Hepatocyte (in vitro differentiated cells): ENCODE data around the gene SRRT. TPM values are rescaled to one million over a fixed set of nuclear protein-coding genes. Genes with fewer than 3 reads are reported as not detected.
"Not testable (repeated sequence)": the region's sequence is repeated elsewhere in the genome, so short reads cannot be mapped to it uniquely, and the experiment has no call there.

Source experiments
- DNase-seq: peaks from one replicate; pipeline ENCODE4 v3.0.0-alpha.2; 2016; ENCODE audit warnings: low spot score
- H2AFZ ChIP-seq: fragments of 200-600 bp; sonication (generic); 2 replicates; pipeline ENCODE4 v1.6.0; 2016; ENCODE audit warnings: antibody characterized with exemption, mild to moderate bottlenecking
- H3K27ac ChIP-seq: fragments of 200-600 bp; sonication (generic); 2 replicates; pipeline ENCODE4 v1.5.1; 2016; ENCODE audit warnings: mild to moderate bottlenecking
- H3K27me3 ChIP-seq: fragments of 200-600 bp; sonication (generic); 2 replicates; pipeline ENCODE4 v1.6.1; 2016
- H3K36me3 ChIP-seq: fragments of 200-600 bp; sonication (generic); replicated peaks from 2 replicates; pipeline ENCODE4 v1.5.1; 2016; ENCODE audit warnings: low read depth; ENCODE audit not compliant: insufficient read depth
- H3K4me1 ChIP-seq: fragments of 200-600 bp; sonication (generic); 2 replicates; pipeline ENCODE4 v1.5.1; 2016; ENCODE audit warnings: mild to moderate bottlenecking, moderate library complexity; ENCODE audit not compliant: insufficient read depth
- H3K4me2 ChIP-seq: fragments of 200-600 bp; sonication (generic); 2 replicates; pipeline ENCODE4 v1.6.0; 2016
- H3K4me3 ChIP-seq: fragments of 200-600 bp; sonication (generic); 2 replicates; pipeline ENCODE4 v1.5.1; 2016; ENCODE audit warnings: mild to moderate bottlenecking
- H3K79me2 ChIP-seq: fragments of 200-600 bp; sonication (generic); 2 replicates; pipeline ENCODE4 v1.6.0; 2017; ENCODE audit warnings: mild to moderate bottlenecking
- H3K9me2 ChIP-seq: fragments of 200-600 bp; sonication (generic); replicated peaks from 2 replicates; pipeline ENCODE4 v1.6.0; 2017; ENCODE audit warnings: mild to moderate bottlenecking; ENCODE audit not compliant: insufficient read depth
- H3K9me3 ChIP-seq: fragments of 200-600 bp; sonication (generic); 2 replicates; pipeline ENCODE4 v1.5.1; 2016; ENCODE audit warnings: low read depth, mild to moderate bottlenecking
- H4K20me1 ChIP-seq: fragments of 200-600 bp; sonication (generic); 2 replicates; pipeline ENCODE4 v1.6.0; 2016; ENCODE audit warnings: mild to moderate bottlenecking; ENCODE audit not compliant: insufficient read depth, poor library complexity, severe bottlenecking
- EZH2 ChIP-seq: fragments of 200-600 bp; sonication (generic); IDR thresholded peaks from 2 replicates; pipeline ENCODE4 v1.6.1; 2016; ENCODE audit warnings: antibody characterized with exemption, mild to moderate bottlenecking, borderline replicate concordance
- EZH2phosphoT487 ChIP-seq: fragments of 200-600 bp; sonication (generic); IDR thresholded peaks from one replicate; pipeline ENCODE4 v1.6.1; 2018; ENCODE audit warnings: antibody characterized with exemption, mild to moderate bottlenecking, low read depth, moderate library complexity; ENCODE audit not compliant: unreplicated experiment, severe bottlenecking
- WGBS: methylation state at CpG from one replicate; pipeline ENCODE4 v1.1.6; 2016; ENCODE audit warnings: low lambda C conversion rate; ENCODE audit errors: missing lambda C conversion rate; 5-methylcytosine and 5-hydroxymethylcytosine counted together
- microRNA-seq: library from miRNA; unstranded; fragments of <30 nt; microRNA quantifications from one replicate; pipeline ENCODE4, GENCODE V29; 2017
- polyA plus RNA-seq: library from polyadenylated mRNA; unstranded; fragments of >200 nt; fragmentation: Nextera tagmentation; extraction: Ambion mirVana; gene quantifications from 2 replicates; pipeline ENCODE4 v1.2.1, GENCODE V29; 2016
- small RNA-seq: library from RNA; depleted of rRNA; stranded (forward); fragments of <200 nt; gene quantifications from one replicate; pipeline ENCODE3, GENCODE V24; 2014
- total RNA-seq: library from RNA; depleted of rRNA; stranded (reverse); fragments of >200 nt; gene quantifications from 2 replicates; pipeline ENCODE4 v1.2.3, GENCODE V29; 2014
- TF ChIP-seq, protein P1 (sequence below): fragments of 200-600 bp; sonication (generic); IDR thresholded peaks from 2 replicates; pipeline ENCODE4 v1.5.1; 2016; ENCODE audit warnings: antibody characterized with exemption, mild to moderate bottlenecking; ENCODE audit not compliant: poor library complexity

SRRT gene
- total and polyA plus RNA-seq, 2 experiments from 2014 or later: 49.1 to 91.7 TPM

DNA sequence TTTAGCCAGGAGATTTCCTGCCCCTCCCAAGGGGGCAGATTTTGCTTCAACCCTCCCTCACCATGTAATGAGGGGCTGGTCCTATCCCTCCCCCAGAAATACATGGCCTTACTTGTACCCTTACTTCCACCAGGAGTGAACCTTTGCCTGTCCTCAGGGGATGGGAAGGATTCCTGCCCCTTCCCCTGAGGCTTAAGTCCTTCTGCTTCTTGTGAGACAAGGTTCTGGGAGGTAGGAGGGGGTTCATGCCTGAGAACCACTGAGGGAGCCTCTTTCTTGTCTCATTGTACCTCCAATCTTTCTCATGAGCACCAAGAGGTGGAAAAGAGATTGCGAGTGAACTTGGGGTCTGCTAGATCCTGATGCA, 54.9 kb downstream of the SRRT start:
- TF ChIP-seq EZH2 (no peak), EZH2phosphoT487 (no peak)
- TF ChIP-seq, protein P1, sequence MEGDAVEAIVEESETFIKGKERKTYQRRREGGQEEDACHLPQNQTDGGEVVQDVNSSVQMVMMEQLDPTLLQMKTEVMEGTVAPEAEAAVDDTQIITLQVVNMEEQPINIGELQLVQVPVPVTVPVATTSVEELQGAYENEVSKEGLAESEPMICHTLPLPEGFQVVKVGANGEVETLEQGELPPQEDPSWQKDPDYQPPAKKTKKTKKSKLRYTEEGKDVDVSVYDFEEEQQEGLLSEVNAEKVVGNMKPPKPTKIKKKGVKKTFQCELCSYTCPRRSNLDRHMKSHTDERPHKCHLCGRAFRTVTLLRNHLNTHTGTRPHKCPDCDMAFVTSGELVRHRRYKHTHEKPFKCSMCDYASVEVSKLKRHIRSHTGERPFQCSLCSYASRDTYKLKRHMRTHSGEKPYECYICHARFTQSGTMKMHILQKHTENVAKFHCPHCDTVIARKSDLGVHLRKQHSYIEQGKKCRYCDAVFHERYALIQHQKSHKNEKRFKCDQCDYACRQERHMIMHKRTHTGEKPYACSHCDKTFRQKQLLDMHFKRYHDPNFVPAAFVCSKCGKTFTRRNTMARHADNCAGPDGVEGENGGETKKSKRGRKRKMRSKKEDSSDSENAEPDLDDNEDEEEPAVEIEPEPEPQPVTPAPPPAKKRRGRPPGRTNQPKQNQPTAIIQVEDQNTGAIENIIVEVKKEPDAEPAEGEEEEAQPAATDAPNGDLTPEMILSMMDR: no peak
- H3K79me2 ChIP-seq: no peaks in the 10 kb centered on the region
- no peak overlapping the region for H2AFZ ChIP-seq
- peak overlapping the region; percentile 60 for H3K27ac ChIP-seq
- no peak overlapping the region for H3K4me3 ChIP-seq
- 91% methylated on average over 1 of the region's 1 CpG for WGBS
- H3K4me2 ChIP-seq: no peak overlapping the region
- H3K27me3 ChIP-seq: no peaks in the 10 kb centered on the region
- H3K4me1 ChIP-seq: peaks cover 3% of the 10 kb centered on the region
- no peaks in the 10 kb centered on the region for H3K9me2 ChIP-seq
- no peaks in the 10 kb centered on the region for H4K20me1 ChIP-seq
- H3K36me3 ChIP-seq: no peaks in the 10 kb centered on the region
- DNase-seq: no peak
- H3K9me3 ChIP-seq: no peaks in the 10 kb centered on the region

DNA sequence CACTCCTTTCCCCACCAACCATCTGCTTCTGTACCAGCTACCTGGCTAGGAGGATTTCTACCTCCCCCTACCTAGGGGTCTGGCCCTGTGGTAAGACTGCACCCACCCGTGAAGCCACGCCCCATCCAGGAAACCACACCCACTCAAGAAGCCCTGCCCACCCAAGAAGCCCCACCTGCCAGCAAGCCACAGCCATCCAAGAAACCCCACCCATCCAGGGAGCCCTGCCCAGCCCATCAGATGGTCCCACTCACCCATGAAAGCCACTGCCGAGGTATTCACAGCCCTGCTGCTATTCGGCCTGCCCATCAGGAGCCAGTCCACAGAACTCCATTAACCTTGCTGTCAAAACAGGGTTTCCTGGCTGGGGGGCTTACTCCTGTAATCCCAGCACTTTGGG, 58.8 kb downstream of the SRRT start:
- Histone ChIP-seq H3K79me2 (no peaks in the 10 kb centered on the region), H4K20me1 (no peaks in the 10 kb centered on the region), H3K36me3 (no peaks in the 10 kb centered on the region), H2AFZ (no peak overlapping the region), H3K27me3 (no peaks in the 10 kb centered on the region), H3K9me2 (no peaks in the 10 kb centered on the region), H3K27ac (no peak overlapping the region), H3K4me2 (no peak overlapping the region), H3K4me3 (no peak overlapping the region), H3K9me3 (no peaks in the 10 kb centered on the region), H3K4me1 (peaks cover 3% of the 10 kb centered on the region)
- 86% methylated on average over 4 of the region's 4 CpGs for WGBS
- TF ChIP-seq EZH2: no peak
- no peak for DNase-seq

DNA sequence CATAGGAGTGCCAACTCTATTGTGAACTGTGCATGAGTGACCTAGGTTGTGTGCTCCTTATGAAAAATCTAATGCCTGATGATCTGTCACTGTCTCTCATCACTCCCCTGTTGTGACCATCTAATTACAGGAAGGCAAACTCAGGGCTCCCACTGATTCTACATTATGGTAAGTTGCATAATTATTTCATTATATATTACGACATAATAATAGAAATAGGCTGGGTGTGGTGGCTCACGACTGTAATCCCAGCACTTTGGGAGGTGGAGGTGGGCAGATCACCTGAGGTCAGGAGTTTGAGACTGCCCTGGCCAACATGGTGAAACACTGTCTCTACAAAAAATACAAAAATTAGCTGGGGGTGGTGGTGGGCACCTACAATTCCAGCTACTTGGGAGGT, 60.5 kb downstream of the SRRT start:
- not testable (repeated sequence) for H3K79me2 ChIP-seq, H3K27ac ChIP-seq, H3K4me3 ChIP-seq, H3K36me3 ChIP-seq, H4K20me1 ChIP-seq, H3K4me1 ChIP-seq, H3K27me3 ChIP-seq, DNase-seq, H2AFZ ChIP-seq, H3K9me3 ChIP-seq, H3K9me2 ChIP-seq, H3K4me2 ChIP-seq
- WGBS: 94% methylated on average over 2 of the region's 2 CpGs

DNA sequence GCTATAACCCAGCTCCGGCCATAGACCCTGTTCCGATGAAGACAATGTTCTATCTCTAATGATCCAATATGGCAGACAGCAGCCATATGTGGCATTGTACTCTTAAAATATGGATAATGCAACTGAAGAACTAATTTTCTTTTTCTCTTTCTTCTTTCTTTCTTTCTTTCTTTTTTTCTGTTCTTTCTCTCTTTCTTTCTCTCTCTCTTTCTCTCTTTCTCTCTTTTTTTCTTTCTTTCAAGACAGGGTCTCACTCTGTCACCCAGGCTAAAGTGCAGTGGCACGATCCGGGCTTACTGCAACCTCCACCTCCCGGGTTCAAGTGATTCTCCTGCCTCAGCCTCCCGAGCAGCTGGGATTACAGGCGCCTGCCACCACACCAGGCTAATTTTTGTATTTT, 61.3 kb downstream of the SRRT start:
- not testable (repeated sequence) for DNase-seq, H2AFZ ChIP-seq, H4K20me1 ChIP-seq, H3K4me3 ChIP-seq, H3K4me1 ChIP-seq, H3K4me2 ChIP-seq, H3K79me2 ChIP-seq, H3K9me2 ChIP-seq, H3K9me3 ChIP-seq, H3K27me3 ChIP-seq, H3K27ac ChIP-seq, H3K36me3 ChIP-seq
- 98% methylated on average over 7 of the region's 7 CpGs for WGBS

Small RNAs within 50 kb of the gene (microRNA-seq; reads per million reads assigned to microRNA genes)
- gene MIR6875: 2.2 reads per million

Small RNAs within 50 kb of the gene (small RNA-seq; reads per million reads assigned to genes)
- gene RN7SL549P (not detected), gene RPS29P15 (not detected)

Other genes with a start within 250 kb of the SRRT start
- 12.5 and 13.5 TPM in 2 replicates for gene TFR2, start 233.6 kb upstream of the SRRT start, total RNA-seq
- 11.1 and 16.8 TPM in 2 replicates for gene TFR2, start 233.6 kb upstream of the SRRT start, polyA plus RNA-seq
- gene ACTL6B, start 218.7 kb upstream of the SRRT start, total RNA-seq: not detected in 2 replicates
- gene ACTL6B, start 218.7 kb upstream of the SRRT start, polyA plus RNA-seq: not detected in 2 replicates
- gene GNB2, start 201.4 kb upstream of the SRRT start, total RNA-seq: 99.6 and 111 TPM in 2 replicates
- 204 and 222 TPM in 2 replicates for gene GNB2, start 201.4 kb upstream of the SRRT start, polyA plus RNA-seq
- 14.2 and 17.6 TPM in 2 replicates for gene GIGYF1, start 180.9 kb upstream of the SRRT start, total RNA-seq
- 13.2 and 16.8 TPM in 2 replicates for gene GIGYF1, start 180.9 kb upstream of the SRRT start, polyA plus RNA-seq
- gene POP7, start 169.0 kb upstream of the SRRT start, total RNA-seq: 30.1 and 39.2 TPM in 2 replicates
- gene POP7, start 169.0 kb upstream of the SRRT start, polyA plus RNA-seq: 48.7 and 59.2 TPM in 2 replicates
- 0.16 and 1.3 TPM in 2 replicates for gene EPO, start 154.6 kb upstream of the SRRT start, total RNA-seq
- 0.11 TPM in 1 of 2 replicates, not detected in the other for gene EPO, start 154.6 kb upstream of the SRRT start, polyA plus RNA-seq
- not detected in 2 replicates for gene ZAN, start 141.5 kb upstream of the SRRT start, total RNA-seq
- gene ZAN, start 141.5 kb upstream of the SRRT start, polyA plus RNA-seq: not detected in 2 replicates
- 57.9 and 61.1 TPM in 2 replicates for gene EPHB4, start 47.6 kb upstream of the SRRT start, total RNA-seq
- gene EPHB4, start 47.6 kb upstream of the SRRT start, polyA plus RNA-seq: 47.2 and 51.6 TPM in 2 replicates
- 15.4 and 21.3 TPM in 2 replicates for gene SLC12A9, start 22.4 kb upstream of the SRRT start, total RNA-seq
- gene SLC12A9, start 22.4 kb upstream of the SRRT start, polyA plus RNA-seq: 17.1 and 23.5 TPM in 2 replicates
- gene TRIP6, start 7.7 kb upstream of the SRRT start, total RNA-seq: 54.0 and 57.5 TPM in 2 replicates
- gene TRIP6, start 7.7 kb upstream of the SRRT start, polyA plus RNA-seq: 70.3 and 98.9 TPM in 2 replicates
- gene UFSP1, start 14.6 kb downstream of the SRRT start, total RNA-seq: 3.9 TPM in 2 replicates
- gene UFSP1, start 14.6 kb downstream of the SRRT start, polyA plus RNA-seq: 4.2 and 4.3 TPM in 2 replicates
- gene ACHE, start 20.8 kb downstream of the SRRT start, total RNA-seq: 3.2 and 4.6 TPM in 2 replicates
- gene ACHE, start 20.8 kb downstream of the SRRT start, polyA plus RNA-seq: 16.3 and 18.3 TPM in 2 replicates
- 1.9 and 4.9 TPM in 2 replicates for gene MUC3A, start 74.4 kb downstream of the SRRT start, total RNA-seq
- 9.4 and 10.6 TPM in 2 replicates for gene MUC3A, start 74.4 kb downstream of the SRRT start, polyA plus RNA-seq
- 4.0 and 8.5 TPM in 2 replicates for gene MUC12, start 94.5 kb downstream of the SRRT start, total RNA-seq
- gene MUC12, start 94.5 kb downstream of the SRRT start, polyA plus RNA-seq: 7.3 and 9.2 TPM in 2 replicates
- gene MUC17, start 145.0 kb downstream of the SRRT start, total RNA-seq: 8.7 and 18.3 TPM in 2 replicates
- 2.9 and 5.5 TPM in 2 replicates for gene MUC17, start 145.0 kb downstream of the SRRT start, polyA plus RNA-seq
- 10.0 and 13.1 TPM in 2 replicates for gene TRIM56, start 210.4 kb downstream of the SRRT start, total RNA-seq
- gene TRIM56, start 210.4 kb downstream of the SRRT start, polyA plus RNA-seq: 25.7 and 27.2 TPM in 2 replicates